ENCODE results near the gene GDPD5.

Gene GDPD5

GRCh38 chr11:75495749-75496304, 29.9 kb downstream of the GDPD5 start:
- no peaks in the 10 kb centered on the region for H3K36me3 ChIP-seq (ENCODE audit: insufficient read depth, low read length)
- no peaks in the 10 kb centered on the region for H3K9me3 ChIP-seq (ENCODE audit: insufficient read depth, low read depth, low read length)
- WGBS, result 82% methylated on average over 4 of the region's 4 CpGs
- H3K9ac ChIP-seq (ENCODE audit: low read depth, low read length), result no peak overlapping the region
- no peaks in the 10 kb centered on the region for H3K27me3 ChIP-seq (ENCODE audit: insufficient read depth, low read length)
- H3K4me3 ChIP-seq (ENCODE audit: low read length), result no peak overlapping the region
- H3K4me1 ChIP-seq (ENCODE audit: insufficient read depth, low read length), result peaks cover 29% of the 10 kb centered on the region
- H3K27ac ChIP-seq (ENCODE audit: low read depth, low read length), result peak overlapping the region; percentile 26; the same call in 1 of the 2 replicates

- no peaks in the 10 kb centered on the region for H3K27me3 ChIP-seq (ENCODE audit: insufficient read depth, low read length)
- H3K4me1 ChIP-seq (ENCODE audit: insufficient read depth, low read length), result peaks cover 34% of the 10 kb centered on the region
- H3K9ac ChIP-seq (ENCODE audit: low read depth, low read length), result no peak overlapping the region
- no peak overlapping the region for H3K27ac ChIP-seq (ENCODE audit: low read depth, low read length)
- H3K4me3 ChIP-seq (ENCODE audit: low read length), result no peak overlapping the region
- H3K36me3 ChIP-seq (ENCODE audit: insufficient read depth, low read length), result no peaks in the 10 kb centered on the region
- H3K9me3 ChIP-seq (ENCODE audit: insufficient read depth, low read depth, low read length), result no peaks in the 10 kb centered on the region
- 90% methylated on average over 3 of the region's 3 CpGs for WGBS
Measured at GRCh38 chr11:75493626-75494025, 32.1 kb downstream of the GDPD5 start.

- Histone ChIP-seq H3K36me3 (ENCODE audit: insufficient read depth, low read length) (no peaks in the 10 kb centered on the region), H3K9me3 (ENCODE audit: insufficient read depth, low read depth, low read length) (no peaks in the 10 kb centered on the region), H3K27ac (ENCODE audit: low read depth, low read length) (no peak overlapping the region), H3K27me3 (ENCODE audit: insufficient read depth, low read length) (no peaks in the 10 kb centered on the region), H3K4me3 (ENCODE audit: low read length) (no peak overlapping the region), H3K4me1 (ENCODE audit: insufficient read depth, low read length) (peaks cover 33% of the 10 kb centered on the region), H3K9ac (ENCODE audit: low read depth, low read length) (no peak overlapping the region)
- WGBS, result 66% methylated on average over 6 of the region's 6 CpGs
Measured at GRCh38 chr11:75492181-75492820, 33.4 kb downstream of the GDPD5 start.

GRCh38 chr11:75491465-75491864, 34.3 kb downstream of the GDPD5 start:
- WGBS, result 88% methylated on average over 2 of the region's 2 CpGs
- H3K4me1 ChIP-seq (ENCODE audit: insufficient read depth, low read length), result peaks cover 33% of the 10 kb centered on the region
- no peaks in the 10 kb centered on the region for H3K9me3 ChIP-seq (ENCODE audit: insufficient read depth, low read depth, low read length)
- H3K36me3 ChIP-seq (ENCODE audit: insufficient read depth, low read length), result no peaks in the 10 kb centered on the region
- H3K4me3 ChIP-seq (ENCODE audit: low read length), result no peak overlapping the region
- H3K27ac ChIP-seq (ENCODE audit: low read depth, low read length), result no peak overlapping the region
- no peaks in the 10 kb centered on the region for H3K27me3 ChIP-seq (ENCODE audit: insufficient read depth, low read length)
- no peak overlapping the region for H3K9ac ChIP-seq (ENCODE audit: low read depth, low read length)

- 48% methylated on average over 13 of the region's 13 CpGs for WGBS
- peak overlapping the region; percentile 12; the same call in 1 of the 2 replicates for H3K4me3 ChIP-seq (ENCODE audit: low read length)
- no peaks in the 10 kb centered on the region for H3K36me3 ChIP-seq (ENCODE audit: insufficient read depth, low read length)
- H3K27ac ChIP-seq (ENCODE audit: low read depth, low read length), result peak overlapping the region; percentile 57
- H3K27me3 ChIP-seq (ENCODE audit: insufficient read depth, low read length), result no peaks in the 10 kb centered on the region
- H3K9ac ChIP-seq (ENCODE audit: low read depth, low read length), result peak overlapping the region; percentile 58; the same call in 1 of the 2 replicates
- no peaks in the 10 kb centered on the region for H3K9me3 ChIP-seq (ENCODE audit: insufficient read depth, low read depth, low read length)
- peaks cover 26% of the 10 kb centered on the region for H3K4me1 ChIP-seq (ENCODE audit: insufficient read depth, low read length)
Measured at GRCh38 chr11:75490221-75491181, 35.2 kb downstream of the GDPD5 start.

- Histone ChIP-seq H3K9ac (ENCODE audit: low read depth, low read length) (no peak overlapping the region), H3K27me3 (ENCODE audit: insufficient read depth, low read length) (no peaks in the 10 kb centered on the region), H3K4me1 (ENCODE audit: insufficient read depth, low read length) (peaks cover 24% of the 10 kb centered on the region), H3K4me3 (ENCODE audit: low read length) (no peak overlapping the region), H3K9me3 (ENCODE audit: insufficient read depth, low read depth, low read length) (no peaks in the 10 kb centered on the region), H3K36me3 (ENCODE audit: insufficient read depth, low read length) (no peaks in the 10 kb centered on the region), H3K27ac (ENCODE audit: low read depth, low read length) (no peak overlapping the region)
- 89% methylated on average over 4 of the region's 4 CpGs for WGBS
Measured at GRCh38 chr11:75487365-75487764, 38.4 kb downstream of the GDPD5 start.

GRCh38 chr11:75485742-75486141, 40.0 kb downstream of the GDPD5 start:
- Histone ChIP-seq H3K36me3 (ENCODE audit: insufficient read depth, low read length) (no peaks in the 10 kb centered on the region), H3K9me3 (ENCODE audit: insufficient read depth, low read depth, low read length) (no peaks in the 10 kb centered on the region), H3K9ac (ENCODE audit: low read depth, low read length) (no peak overlapping the region), H3K4me1 (ENCODE audit: insufficient read depth, low read length) (peaks cover 9% of the 10 kb centered on the region), H3K4me3 (ENCODE audit: low read length) (no peak overlapping the region), H3K27me3 (ENCODE audit: insufficient read depth, low read length) (no peaks in the 10 kb centered on the region), H3K27ac (ENCODE audit: low read depth, low read length) (no peak overlapping the region)
- WGBS, result 93% methylated on average over 4 of the region's 4 CpGs

- 92% methylated on average over 14 of the region's 14 CpGs for WGBS
- no peaks in the 10 kb centered on the region for H3K4me1 ChIP-seq (ENCODE audit: insufficient read depth, low read length)
- no peaks in the 10 kb centered on the region for H3K27me3 ChIP-seq (ENCODE audit: insufficient read depth, low read length)
- no peak overlapping the region for H3K27ac ChIP-seq (ENCODE audit: low read depth, low read length)
- no peaks in the 10 kb centered on the region for H3K36me3 ChIP-seq (ENCODE audit: insufficient read depth, low read length)
- no peak overlapping the region for H3K4me3 ChIP-seq (ENCODE audit: low read length)
- H3K9me3 ChIP-seq (ENCODE audit: insufficient read depth, low read depth, low read length), result no peaks in the 10 kb centered on the region
- H3K9ac ChIP-seq (ENCODE audit: low read depth, low read length), result no peak overlapping the region
Measured at GRCh38 chr11:75482931-75483469, 42.7 kb downstream of the GDPD5 start.

GRCh38 chr11:75481922-75482606, 43.7 kb downstream of the GDPD5 start:
- no peak overlapping the region for H3K27ac ChIP-seq (ENCODE audit: low read depth, low read length)
- no peak overlapping the region for H3K4me3 ChIP-seq (ENCODE audit: low read length)
- no peaks in the 10 kb centered on the region for H3K27me3 ChIP-seq (ENCODE audit: insufficient read depth, low read length)
- no peak overlapping the region for H3K9ac ChIP-seq (ENCODE audit: low read depth, low read length)
- H3K36me3 ChIP-seq (ENCODE audit: insufficient read depth, low read length), result no peaks in the 10 kb centered on the region
- WGBS, result 86% methylated on average over 12 of the region's 12 CpGs
- 0 out of 2 replicates have a peak, but pooled peaks cover 2% of the 10 kb centered on the region for H3K4me1 ChIP-seq (ENCODE audit: insufficient read depth, low read length)
- no peaks in the 10 kb centered on the region for H3K9me3 ChIP-seq (ENCODE audit: insufficient read depth, low read depth, low read length)

GRCh38 chr11:75481223-75481921, 44.4 kb downstream of the GDPD5 start:
- H3K4me3 ChIP-seq (ENCODE audit: low read length), result no peak overlapping the region
- no peaks in the 10 kb centered on the region for H3K9me3 ChIP-seq (ENCODE audit: insufficient read depth, low read depth, low read length)
- 86% methylated on average over 9 of the region's 9 CpGs for WGBS
- H3K36me3 ChIP-seq (ENCODE audit: insufficient read depth, low read length), result no peaks in the 10 kb centered on the region
- H3K4me1 ChIP-seq (ENCODE audit: insufficient read depth, low read length), result 0 out of 2 replicates have a peak, but pooled peaks cover 5% of the 10 kb centered on the region
- no peaks in the 10 kb centered on the region for H3K27me3 ChIP-seq (ENCODE audit: insufficient read depth, low read length)
- H3K27ac ChIP-seq (ENCODE audit: low read depth, low read length), result no peak overlapping the region
- H3K9ac ChIP-seq (ENCODE audit: low read depth, low read length), result no peak overlapping the region
